ENCODE results near the gene QARS1. TPM values are rescaled to one million over a fixed set of nuclear protein-coding genes. Genes with fewer than 3 reads are reported as not detected.

Gene QARS1
- total and polyA plus RNA-seq, 2 experiments from 2014 or later, result 173 to 373 TPM

DNA sequence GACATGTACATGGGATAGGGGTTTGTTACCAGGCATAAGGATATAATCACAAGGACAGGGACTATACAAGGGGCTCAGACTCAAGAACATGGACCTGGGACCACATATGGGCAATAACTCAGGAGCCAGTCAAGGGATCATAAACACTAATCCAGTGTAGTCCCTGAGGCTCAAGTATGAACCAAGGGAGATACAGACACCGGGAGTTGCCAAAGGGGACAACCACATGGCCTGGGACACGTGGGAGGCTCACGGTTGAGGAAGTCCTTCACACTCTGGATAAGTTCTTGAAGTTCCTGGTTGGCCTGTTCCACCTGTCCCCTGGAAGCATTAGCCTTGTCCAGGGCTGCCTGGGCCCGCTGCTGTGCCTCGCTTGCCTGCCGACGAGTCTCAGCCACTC lies 17.9 kb upstream of the QARS1 start:
- Histone ChIP-seq H3K27me3 (ENCODE audit: insufficient read depth) (no peaks in the 10 kb centered on the region), H3K4me3 (no peak overlapping the region), H3K9me2 (ENCODE audit: insufficient read depth) (no peaks in the 10 kb centered on the region), H3K79me2 (replicated peaks; ENCODE audit: insufficient read depth) (peaks cover 10% of the 10 kb centered on the region), H2AFZ (no peak overlapping the region), H3F3A (replicated peaks; ENCODE audit: low read depth) (peaks cover 21% of the 10 kb centered on the region), H3K4me2 (no peak overlapping the region), H3K4me1 (ENCODE audit: insufficient read depth) (peaks cover 4% of the 10 kb centered on the region; the same call in 1 of the 2 replicates), H4K20me1 (replicated peaks; ENCODE audit: insufficient read depth) (no peaks in the 10 kb centered on the region), H3K27ac (ENCODE audit: low read depth) (no peak overlapping the region), H3K36me3 (ENCODE audit: insufficient read depth) (peaks cover 5% of the 10 kb centered on the region; the same call in 1 of the 2 replicates)
- Mint-ChIP-seq H3K27ac (no peak overlapping the region), H3K27me3 (ENCODE audit: insufficient read depth, low read depth, poor library complexity) (peaks cover 5% of the 10 kb centered on the region), H3K9me3 (no peaks in the 10 kb centered on the region; the same call in 2 of the 3 replicates), H3K4me1 (peaks cover 4% of the 10 kb centered on the region; the same call in 2 of the 3 replicates), H3K36me3 (ENCODE audit: low read depth) (peaks cover 21% of the 10 kb centered on the region), H3K4me3 (peak overlapping the region; percentile 21; the same call in 1 of the 3 replicates)
- no peak for DNase-seq (ENCODE audit: low spot score)
- ATAC-seq, result no peak
- no peak for TF ChIP-seq CREB1 (CRISPR knock-in tag; IDR thresholded peaks at IDR 0.05; ENCODE audit: low read depth)
- TF ChIP-seq STAT1 (IDR thresholded peaks at IDR 0.05; ENCODE audit: unreplicated experiment), result no peak
- no peak for TF ChIP-seq ZNF331 (CRISPR knock-in tag; IDR thresholded peaks at IDR 0.05; ENCODE audit: low read depth)
- TF ChIP-seq ZNF114 (CRISPR knock-in tag; IDR thresholded peaks at IDR 0.05), result no peak
- TF ChIP-seq EZH2 (IDR thresholded peaks at IDR 0.05; ENCODE audit: low read depth, unreplicated experiment), result no peak
- TF ChIP-seq EZH2phosphoT487 (IDR thresholded peaks at IDR 0.05; ENCODE audit: unreplicated experiment), result no peak
- TF ChIP-seq, protein P1, sequence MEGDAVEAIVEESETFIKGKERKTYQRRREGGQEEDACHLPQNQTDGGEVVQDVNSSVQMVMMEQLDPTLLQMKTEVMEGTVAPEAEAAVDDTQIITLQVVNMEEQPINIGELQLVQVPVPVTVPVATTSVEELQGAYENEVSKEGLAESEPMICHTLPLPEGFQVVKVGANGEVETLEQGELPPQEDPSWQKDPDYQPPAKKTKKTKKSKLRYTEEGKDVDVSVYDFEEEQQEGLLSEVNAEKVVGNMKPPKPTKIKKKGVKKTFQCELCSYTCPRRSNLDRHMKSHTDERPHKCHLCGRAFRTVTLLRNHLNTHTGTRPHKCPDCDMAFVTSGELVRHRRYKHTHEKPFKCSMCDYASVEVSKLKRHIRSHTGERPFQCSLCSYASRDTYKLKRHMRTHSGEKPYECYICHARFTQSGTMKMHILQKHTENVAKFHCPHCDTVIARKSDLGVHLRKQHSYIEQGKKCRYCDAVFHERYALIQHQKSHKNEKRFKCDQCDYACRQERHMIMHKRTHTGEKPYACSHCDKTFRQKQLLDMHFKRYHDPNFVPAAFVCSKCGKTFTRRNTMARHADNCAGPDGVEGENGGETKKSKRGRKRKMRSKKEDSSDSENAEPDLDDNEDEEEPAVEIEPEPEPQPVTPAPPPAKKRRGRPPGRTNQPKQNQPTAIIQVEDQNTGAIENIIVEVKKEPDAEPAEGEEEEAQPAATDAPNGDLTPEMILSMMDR (conservative IDR thresholded peaks at IDR 0.05; ENCODE audit: low read depth in 2 of 2), result no peak
- TF ChIP-seq, protein P2, sequence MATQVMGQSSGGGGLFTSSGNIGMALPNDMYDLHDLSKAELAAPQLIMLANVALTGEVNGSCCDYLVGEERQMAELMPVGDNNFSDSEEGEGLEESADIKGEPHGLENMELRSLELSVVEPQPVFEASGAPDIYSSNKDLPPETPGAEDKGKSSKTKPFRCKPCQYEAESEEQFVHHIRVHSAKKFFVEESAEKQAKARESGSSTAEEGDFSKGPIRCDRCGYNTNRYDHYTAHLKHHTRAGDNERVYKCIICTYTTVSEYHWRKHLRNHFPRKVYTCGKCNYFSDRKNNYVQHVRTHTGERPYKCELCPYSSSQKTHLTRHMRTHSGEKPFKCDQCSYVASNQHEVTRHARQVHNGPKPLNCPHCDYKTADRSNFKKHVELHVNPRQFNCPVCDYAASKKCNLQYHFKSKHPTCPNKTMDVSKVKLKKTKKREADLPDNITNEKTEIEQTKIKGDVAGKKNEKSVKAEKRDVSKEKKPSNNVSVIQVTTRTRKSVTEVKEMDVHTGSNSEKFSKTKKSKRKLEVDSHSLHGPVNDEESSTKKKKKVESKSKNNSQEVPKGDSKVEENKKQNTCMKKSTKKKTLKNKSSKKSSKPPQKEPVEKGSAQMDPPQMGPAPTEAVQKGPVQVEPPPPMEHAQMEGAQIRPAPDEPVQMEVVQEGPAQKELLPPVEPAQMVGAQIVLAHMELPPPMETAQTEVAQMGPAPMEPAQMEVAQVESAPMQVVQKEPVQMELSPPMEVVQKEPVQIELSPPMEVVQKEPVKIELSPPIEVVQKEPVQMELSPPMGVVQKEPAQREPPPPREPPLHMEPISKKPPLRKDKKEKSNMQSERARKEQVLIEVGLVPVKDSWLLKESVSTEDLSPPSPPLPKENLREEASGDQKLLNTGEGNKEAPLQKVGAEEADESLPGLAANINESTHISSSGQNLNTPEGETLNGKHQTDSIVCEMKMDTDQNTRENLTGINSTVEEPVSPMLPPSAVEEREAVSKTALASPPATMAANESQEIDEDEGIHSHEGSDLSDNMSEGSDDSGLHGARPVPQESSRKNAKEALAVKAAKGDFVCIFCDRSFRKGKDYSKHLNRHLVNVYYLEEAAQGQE (IDR thresholded peaks at IDR 0.05; ENCODE audit: unreplicated experiment), result no peak
- TF ChIP-seq NANOG (IDR thresholded peaks at IDR 0.05; ENCODE audit: borderline replicate concordance), result no peak
- no peak for TF ChIP-seq JUNB (IDR thresholded peaks at IDR 0.05; ENCODE audit: unreplicated experiment)
- TF ChIP-seq, protein P3, sequence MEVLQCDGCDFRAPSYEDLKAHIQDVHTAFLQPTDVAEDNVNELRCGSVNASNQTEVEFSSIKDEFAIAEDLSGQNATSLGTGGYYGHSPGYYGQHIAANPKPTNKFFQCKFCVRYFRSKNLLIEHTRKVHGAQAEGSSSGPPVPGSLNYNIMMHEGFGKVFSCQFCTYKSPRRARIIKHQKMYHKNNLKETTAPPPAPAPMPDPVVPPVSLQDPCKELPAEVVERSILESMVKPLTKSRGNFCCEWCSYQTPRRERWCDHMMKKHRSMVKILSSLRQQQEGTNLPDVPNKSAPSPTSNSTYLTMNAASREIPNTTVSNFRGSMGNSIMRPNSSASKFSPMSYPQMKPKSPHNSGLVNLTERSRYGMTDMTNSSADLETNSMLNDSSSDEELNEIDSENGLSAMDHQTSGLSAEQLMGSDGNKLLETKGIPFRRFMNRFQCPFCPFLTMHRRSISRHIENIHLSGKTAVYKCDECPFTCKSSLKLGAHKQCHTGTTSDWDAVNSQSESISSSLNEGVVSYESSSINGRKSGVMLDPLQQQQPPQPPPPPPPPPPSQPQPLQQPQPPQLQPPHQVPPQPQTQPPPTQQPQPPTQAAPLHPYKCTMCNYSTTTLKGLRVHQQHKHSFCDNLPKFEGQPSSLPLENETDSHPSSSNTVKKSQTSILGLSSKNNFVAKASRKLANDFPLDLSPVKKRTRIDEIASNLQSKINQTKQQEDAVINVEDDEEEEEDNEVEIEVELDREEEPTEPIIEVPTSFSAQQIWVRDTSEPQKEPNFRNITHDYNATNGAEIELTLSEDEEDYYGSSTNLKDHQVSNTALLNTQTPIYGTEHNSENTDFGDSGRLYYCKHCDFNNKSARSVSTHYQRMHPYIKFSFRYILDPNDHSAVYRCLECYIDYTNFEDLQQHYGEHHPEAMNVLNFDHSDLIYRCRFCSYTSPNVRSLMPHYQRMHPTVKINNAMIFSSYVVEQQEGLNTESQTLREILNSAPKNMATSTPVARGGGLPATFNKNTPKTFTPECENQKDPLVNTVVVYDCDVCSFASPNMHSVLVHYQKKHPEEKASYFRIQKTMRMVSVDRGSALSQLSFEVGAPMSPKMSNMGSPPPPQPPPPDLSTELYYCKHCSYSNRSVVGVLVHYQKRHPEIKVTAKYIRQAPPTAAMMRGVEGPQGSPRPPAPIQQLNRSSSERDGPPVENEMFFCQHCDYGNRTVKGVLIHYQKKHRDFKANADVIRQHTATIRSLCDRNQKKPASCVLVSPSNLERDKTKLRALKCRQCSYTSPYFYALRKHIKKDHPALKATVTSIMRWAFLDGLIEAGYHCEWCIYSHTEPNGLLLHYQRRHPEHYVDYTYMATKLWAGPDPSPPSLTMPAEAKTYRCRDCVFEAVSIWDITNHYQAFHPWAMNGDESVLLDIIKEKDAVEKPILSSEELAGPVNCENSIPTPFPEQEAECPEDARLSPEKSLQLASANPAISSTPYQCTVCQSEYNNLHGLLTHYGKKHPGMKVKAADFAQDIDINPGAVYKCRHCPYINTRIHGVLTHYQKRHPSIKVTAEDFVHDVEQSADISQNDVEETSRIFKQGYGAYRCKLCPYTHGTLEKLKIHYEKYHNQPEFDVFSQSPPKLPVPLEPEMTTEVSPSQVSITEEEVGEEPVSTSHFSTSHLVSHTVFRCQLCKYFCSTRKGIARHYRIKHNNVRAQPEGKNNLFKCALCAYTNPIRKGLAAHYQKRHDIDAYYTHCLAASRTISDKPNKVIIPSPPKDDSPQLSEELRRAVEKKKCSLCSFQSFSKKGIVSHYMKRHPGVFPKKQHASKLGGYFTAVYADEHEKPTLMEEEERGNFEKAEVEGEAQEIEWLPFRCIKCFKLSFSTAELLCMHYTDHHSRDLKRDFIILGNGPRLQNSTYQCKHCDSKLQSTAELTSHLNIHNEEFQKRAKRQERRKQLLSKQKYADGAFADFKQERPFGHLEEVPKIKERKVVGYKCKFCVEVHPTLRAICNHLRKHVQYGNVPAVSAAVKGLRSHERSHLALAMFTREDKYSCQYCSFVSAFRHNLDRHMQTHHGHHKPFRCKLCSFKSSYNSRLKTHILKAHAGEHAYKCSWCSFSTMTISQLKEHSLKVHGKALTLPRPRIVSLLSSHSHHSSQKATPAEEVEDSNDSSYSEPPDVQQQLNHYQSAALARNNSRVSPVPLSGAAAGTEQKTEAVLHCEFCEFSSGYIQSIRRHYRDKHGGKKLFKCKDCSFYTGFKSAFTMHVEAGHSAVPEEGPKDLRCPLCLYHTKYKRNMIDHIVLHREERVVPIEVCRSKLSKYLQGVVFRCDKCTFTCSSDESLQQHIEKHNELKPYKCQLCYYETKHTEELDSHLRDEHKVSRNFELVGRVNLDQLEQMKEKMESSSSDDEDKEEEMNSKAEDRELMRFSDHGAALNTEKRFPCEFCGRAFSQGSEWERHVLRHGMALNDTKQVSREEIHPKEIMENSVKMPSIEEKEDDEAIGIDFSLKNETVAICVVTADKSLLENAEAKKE (CRISPR knock-in tag; IDR thresholded peaks at IDR 0.05), result no peak
- TF ChIP-seq, protein P4, sequence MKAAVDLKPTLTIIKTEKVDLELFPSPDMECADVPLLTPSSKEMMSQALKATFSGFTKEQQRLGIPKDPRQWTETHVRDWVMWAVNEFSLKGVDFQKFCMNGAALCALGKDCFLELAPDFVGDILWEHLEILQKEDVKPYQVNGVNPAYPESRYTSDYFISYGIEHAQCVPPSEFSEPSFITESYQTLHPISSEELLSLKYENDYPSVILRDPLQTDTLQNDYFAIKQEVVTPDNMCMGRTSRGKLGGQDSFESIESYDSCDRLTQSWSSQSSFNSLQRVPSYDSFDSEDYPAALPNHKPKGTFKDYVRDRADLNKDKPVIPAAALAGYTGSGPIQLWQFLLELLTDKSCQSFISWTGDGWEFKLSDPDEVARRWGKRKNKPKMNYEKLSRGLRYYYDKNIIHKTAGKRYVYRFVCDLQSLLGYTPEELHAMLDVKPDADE (IDR thresholded peaks at IDR 0.05), result no peak
- no peak for TF ChIP-seq POLR2AphosphoS5 (IDR thresholded peaks at IDR 0.05; ENCODE audit: low read depth)
